Measurements from ENCODE around the gene THAP4. TPM values are rescaled to one million over a fixed set of nuclear protein-coding genes. Genes with fewer than 3 reads are reported as not detected.

THAP4 gene
- total RNA-seq, 1 experiment from 2014 or later, result 88.6 TPM

DNA sequence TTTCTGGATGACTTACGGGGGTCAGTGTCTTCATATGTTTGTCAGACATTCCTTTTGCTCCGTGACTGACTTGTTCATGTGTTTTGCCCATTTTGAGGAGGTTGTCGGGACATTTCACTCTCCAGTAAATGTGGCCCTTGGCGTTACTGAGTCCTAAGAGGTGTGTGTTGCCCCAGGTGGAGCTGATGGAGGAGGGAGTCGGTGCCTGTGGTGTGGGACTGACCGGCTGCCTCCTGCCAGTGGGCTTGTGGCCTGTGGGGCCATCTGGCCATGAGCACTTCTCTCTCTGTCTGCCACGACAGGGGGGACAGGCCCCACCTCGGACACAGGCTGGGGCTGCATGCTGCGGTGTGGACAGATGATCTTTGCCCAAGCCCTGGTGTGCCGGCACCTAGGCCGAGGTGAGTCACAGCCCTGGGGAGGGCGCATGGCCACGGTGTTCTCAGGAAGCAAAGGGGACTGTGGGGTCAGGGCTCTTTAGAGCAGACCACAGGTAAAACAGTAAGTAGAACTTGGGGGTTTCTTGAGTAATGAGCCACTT lies 16.3 kb upstream of the THAP4 start:
- TF ChIP-seq GABPB1 (CRISPR knock-in tag; IDR thresholded peaks at IDR 0.05) (0 out of 2 replicates have a peak, but pooled peaks have one; percentile 17), ATF6 (CRISPR knock-in tag; IDR thresholded peaks at IDR 0.05) (no peak), ZNF232 (CRISPR knock-in tag; IDR thresholded peaks at IDR 0.05) (no peak), CREB1 (CRISPR knock-in tag; IDR thresholded peaks at IDR 0.05) (no peak), OVOL2 (CRISPR knock-in tag; IDR thresholded peaks at IDR 0.05; ENCODE audit: borderline replicate concordance) (no peak)
- ATAC-seq (no peak), DNase-seq (ENCODE audit: low spot score) (no peak)
- CTCF ChIA-PET, result no interaction called here
- no peak overlapping the region for H3K27ac Mint-ChIP-seq
- POLR2A ChIA-PET, result no interaction called here
- no peaks in the 10 kb centered on the region for H3K9me3 Mint-ChIP-seq
- no peak overlapping the region for H3K4me3 Mint-ChIP-seq
- H3K36me3 Mint-ChIP-seq, result peaks cover 47% of the 10 kb centered on the region
- no peaks in the 10 kb centered on the region for H3K27me3 Mint-ChIP-seq (ENCODE audit: low read depth)
- peaks cover 23% of the 10 kb centered on the region for H3K4me1 Mint-ChIP-seq

DNA sequence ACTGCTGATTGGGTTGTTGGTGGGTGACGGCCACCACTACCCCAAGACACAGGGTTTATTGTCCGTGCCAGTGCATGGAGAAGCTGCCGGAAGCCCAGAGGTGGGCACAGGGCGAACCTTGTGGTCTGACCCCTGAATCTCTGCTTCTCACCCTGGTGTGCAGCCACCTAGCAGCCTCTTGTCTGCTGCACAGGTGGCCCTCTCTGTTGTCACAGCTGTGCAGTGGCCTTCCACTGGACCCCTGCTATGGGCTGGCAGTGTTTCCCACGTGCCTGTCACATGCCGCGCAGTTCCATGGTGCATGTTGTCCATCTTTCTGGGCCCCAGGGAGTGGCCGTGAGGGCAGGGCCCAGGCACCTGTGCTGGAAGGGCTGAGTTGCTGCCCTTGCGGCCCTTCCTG lies 15.8 kb upstream of the THAP4 start:
- DNase-seq (ENCODE audit: low spot score), result no peak
- no peak overlapping the region for H3K27ac Mint-ChIP-seq
- H3K36me3 Mint-ChIP-seq, result peaks cover 47% of the 10 kb centered on the region
- TF ChIP-seq ZMAT4 (CRISPR knock-in tag; IDR thresholded peaks at IDR 0.05), result no peak
- TF ChIP-seq, protein P1, sequence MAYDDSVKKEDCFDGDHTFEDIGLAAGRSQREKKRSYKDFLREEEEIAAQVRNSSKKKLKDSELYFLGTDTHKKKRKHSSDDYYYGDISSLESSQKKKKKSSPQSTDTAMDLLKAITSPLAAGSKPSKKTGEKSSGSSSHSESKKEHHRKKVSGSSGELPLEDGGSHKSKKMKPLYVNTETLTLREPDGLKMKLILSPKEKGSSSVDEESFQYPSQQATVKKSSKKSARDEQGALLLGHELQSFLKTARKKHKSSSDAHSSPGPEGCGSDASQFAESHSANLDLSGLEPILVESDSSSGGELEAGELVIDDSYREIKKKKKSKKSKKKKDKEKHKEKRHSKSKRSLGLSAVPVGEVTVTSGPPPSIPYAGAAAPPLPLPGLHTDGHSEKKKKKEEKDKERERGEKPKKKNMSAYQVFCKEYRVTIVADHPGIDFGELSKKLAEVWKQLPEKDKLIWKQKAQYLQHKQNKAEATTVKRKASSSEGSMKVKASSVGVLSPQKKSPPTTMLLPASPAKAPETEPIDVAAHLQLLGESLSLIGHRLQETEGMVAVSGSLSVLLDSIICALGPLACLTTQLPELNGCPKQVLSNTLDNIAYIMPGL (CRISPR knock-in tag; IDR thresholded peaks at IDR 0.05), result no peak
- TF ChIP-seq, protein P2, sequence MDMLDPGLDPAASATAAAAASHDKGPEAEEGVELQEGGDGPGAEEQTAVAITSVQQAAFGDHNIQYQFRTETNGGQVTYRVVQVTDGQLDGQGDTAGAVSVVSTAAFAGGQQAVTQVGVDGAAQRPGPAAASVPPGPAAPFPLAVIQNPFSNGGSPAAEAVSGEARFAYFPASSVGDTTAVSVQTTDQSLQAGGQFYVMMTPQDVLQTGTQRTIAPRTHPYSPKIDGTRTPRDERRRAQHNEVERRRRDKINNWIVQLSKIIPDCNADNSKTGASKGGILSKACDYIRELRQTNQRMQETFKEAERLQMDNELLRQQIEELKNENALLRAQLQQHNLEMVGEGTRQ (CRISPR knock-in tag; IDR thresholded peaks at IDR 0.05), result no peak
- TF ChIP-seq ZNF423 (CRISPR knock-in tag; IDR thresholded peaks at IDR 0.05), result no peak
- no peak for TF ChIP-seq GRHL2 (CRISPR knock-in tag; IDR thresholded peaks at IDR 0.05; ENCODE audit: insufficient replicate concordance, severe bottlenecking)
- H3K27me3 Mint-ChIP-seq (ENCODE audit: low read depth), result no peaks in the 10 kb centered on the region
- ChIA-PET POLR2A (no interaction called here), CTCF (no interaction called here)
- H3K9me3 Mint-ChIP-seq, result no peaks in the 10 kb centered on the region
- no peak for ATAC-seq
- peaks cover 23% of the 10 kb centered on the region for H3K4me1 Mint-ChIP-seq
- no peak overlapping the region for H3K4me3 Mint-ChIP-seq

DNA sequence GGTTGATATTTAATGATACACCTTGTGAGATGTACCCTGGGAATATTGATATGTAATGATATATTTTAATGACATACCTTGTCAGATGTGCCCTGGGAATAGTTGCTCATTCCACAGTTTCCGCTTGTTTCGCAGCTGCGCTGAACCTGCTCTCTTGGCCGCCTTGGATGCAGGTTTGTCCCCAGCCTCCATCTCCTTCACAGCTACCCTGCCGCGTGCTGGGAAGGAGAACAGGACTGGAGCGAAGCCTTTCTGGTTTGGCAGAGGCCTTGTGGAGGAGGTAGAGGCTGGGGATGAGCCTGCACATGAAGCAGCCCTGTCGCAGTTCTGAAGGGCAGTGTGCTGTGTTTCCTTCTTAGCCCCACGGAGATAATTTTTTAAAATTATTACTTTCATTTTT lies 15.2 kb upstream of the THAP4 start:
- POLR2A ChIA-PET, result no interaction called here
- no peak overlapping the region for H3K27ac Mint-ChIP-seq
- peaks cover 23% of the 10 kb centered on the region for H3K4me1 Mint-ChIP-seq
- ATAC-seq, result no peak
- CTCF ChIA-PET, result no interaction called here
- peaks cover 42% of the 10 kb centered on the region for H3K36me3 Mint-ChIP-seq
- no peaks in the 10 kb centered on the region for H3K9me3 Mint-ChIP-seq
- no peaks in the 10 kb centered on the region for H3K27me3 Mint-ChIP-seq (ENCODE audit: low read depth)
- H3K4me3 Mint-ChIP-seq, result no peak overlapping the region
- DNase-seq (ENCODE audit: low spot score), result no peak
- TF ChIP-seq ATF6 (CRISPR knock-in tag; IDR thresholded peaks at IDR 0.05), result no peak
- TF ChIP-seq, protein P3, sequence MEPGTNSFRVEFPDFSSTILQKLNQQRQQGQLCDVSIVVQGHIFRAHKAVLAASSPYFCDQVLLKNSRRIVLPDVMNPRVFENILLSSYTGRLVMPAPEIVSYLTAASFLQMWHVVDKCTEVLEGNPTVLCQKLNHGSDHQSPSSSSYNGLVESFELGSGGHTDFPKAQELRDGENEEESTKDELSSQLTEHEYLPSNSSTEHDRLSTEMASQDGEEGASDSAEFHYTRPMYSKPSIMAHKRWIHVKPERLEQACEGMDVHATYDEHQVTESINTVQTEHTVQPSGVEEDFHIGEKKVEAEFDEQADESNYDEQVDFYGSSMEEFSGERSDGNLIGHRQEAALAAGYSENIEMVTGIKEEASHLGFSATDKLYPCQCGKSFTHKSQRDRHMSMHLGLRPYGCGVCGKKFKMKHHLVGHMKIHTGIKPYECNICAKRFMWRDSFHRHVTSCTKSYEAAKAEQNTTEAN (CRISPR knock-in tag; IDR thresholded peaks at IDR 0.05), result no peak
- TF ChIP-seq NFATC4 (CRISPR knock-in tag; IDR thresholded peaks at IDR 0.05), result no peak
- TF ChIP-seq HMGA2 (CRISPR knock-in tag; IDR thresholded peaks at IDR 0.05), result no peak
- no peak for TF ChIP-seq ZNF671 (CRISPR knock-in tag; IDR thresholded peaks at IDR 0.05)
- no peak for TF ChIP-seq FOXJ3 (CRISPR knock-in tag; IDR thresholded peaks at IDR 0.05; ENCODE audit: borderline replicate concordance)
- no peak for TF ChIP-seq TEAD4 (CRISPR knock-in tag; IDR thresholded peaks at IDR 0.05)
- TF ChIP-seq ZNF532 (CRISPR knock-in tag; IDR thresholded peaks at IDR 0.05; ENCODE audit: borderline replicate concordance), result no peak

Measured in WTC11 (cell line).